DMS114 treated with DMSO at 0.1 percent for 48 hours (cell line): ENCODE data around the gene NCAM1.

ENCODE experiments used
- DNase-seq: peaks from one replicate; lab custom pipeline; 2025; ENCODE audit not compliant: unreplicated experiment; lab: John Stamatoyannopoulos, UW

The NCAM1 gene

GRCh38 chr11:113121746-113122145 lies 160.5 kb downstream of the NCAM1 start:
- no peak for DNase-seq

GRCh38 chr11:113124006-113124405 lies 162.8 kb downstream of the NCAM1 start:
- DNase-seq = no peak

GRCh38 chr11:113124578-113124977 lies 163.4 kb downstream of the NCAM1 start:
- no peak for DNase-seq

- DNase-seq = no peak
Measured at GRCh38 chr11:113129261-113129992, 168.2 kb downstream of the NCAM1 start.

GRCh38 chr11:113131036-113131775 lies 170.0 kb downstream of the NCAM1 start:
- no peak for DNase-seq

GRCh38 chr11:113133071-113133470 lies 171.9 kb downstream of the NCAM1 start:
- DNase-seq = no peak

- no peak for DNase-seq
Measured at GRCh38 chr11:113134626-113135025, 173.4 kb downstream of the NCAM1 start.

GRCh38 chr11:113137713-113138529 lies 176.7 kb downstream of the NCAM1 start:
- DNase-seq = no peak

GRCh38 chr11:113138731-113139130 lies 177.5 kb downstream of the NCAM1 start:
- no peak for DNase-seq

GRCh38 chr11:113141010-113141409 lies 179.8 kb downstream of the NCAM1 start:
- no peak for DNase-seq

- DNase-seq = no peak
Measured at GRCh38 chr11:113142508-113142907, 181.3 kb downstream of the NCAM1 start.

GRCh38 chr11:113147249-113147648 lies 186.0 kb downstream of the NCAM1 start:
- no peak for DNase-seq

GRCh38 chr11:113148076-113148475 lies 186.9 kb downstream of the NCAM1 start:
- DNase-seq = no peak

- DNase-seq = no peak
Measured at GRCh38 chr11:113148652-113149051, 187.4 kb downstream of the NCAM1 start.

- no peak for DNase-seq
Measured at GRCh38 chr11:113151521-113151920, 190.3 kb downstream of the NCAM1 start.

- no peak for DNase-seq
Measured at GRCh38 chr11:113152500-113152899, 191.3 kb downstream of the NCAM1 start.

- no peak for DNase-seq
Measured at GRCh38 chr11:113153847-113154246, 192.6 kb downstream of the NCAM1 start.

GRCh38 chr11:113159988-113160807 lies 199.0 kb downstream of the NCAM1 start:
- DNase-seq = no peak

- DNase-seq = no peak
Measured at GRCh38 chr11:113160808-113161124, 199.5 kb downstream of the NCAM1 start.

GRCh38 chr11:113161711-113162591 lies 200.7 kb downstream of the NCAM1 start:
- DNase-seq = no peak
